Peyer's patch (tissue), 4 donors: ENCODE measurements around the gene RASL10B. TPM values are rescaled to one million over a fixed set of nuclear protein-coding genes. Genes with fewer than 3 reads are reported as not detected.
"Not testable (repeated sequence)": the region's sequence is repeated elsewhere in the genome, so short reads cannot be mapped to it uniquely, and the experiment has no call there.

Experiments
- DNase-seq, 3 donors: peaks; one replicate each; pipeline ENCODE4 v3.0.0-alpha.2; 2017 to 2019
- H3K27ac ChIP-seq, 4 donors: fragments of 200-600 bp; sonication (generic); one replicate each; pipeline ENCODE4 v1.5.1; 2016 to 2019
- H3K27me3 ChIP-seq, 2 donors: fragments of 200-600 bp; sonication (generic); one replicate each; pipeline ENCODE4 v1.5.1; 2019
- H3K36me3 ChIP-seq, 3 donors: fragments of 200-600 bp; sonication (generic); one replicate each; pipeline ENCODE4 v1.5.1; 2016 to 2019
- H3K4me1 ChIP-seq, 4 donors: fragments of 200-600 bp; sonication (generic); one replicate each; pipeline ENCODE4 v1.5.1; 2016 to 2019
- H3K4me3 ChIP-seq, 4 donors: fragments of 200-600 bp; sonication (generic); 1 replicate in 3 of 4; 2 replicates in 1 of 4; pipeline ENCODE4 v1.5.1; 2016 to 2019; ENCODE audit warnings: mild to moderate bottlenecking in 1 of 4
- H3K9me3 ChIP-seq, 4 donors: fragments of 200-600 bp; sonication (generic); one replicate each; pipeline ENCODE4 v1.5.1; 2016 to 2019; ENCODE audit warnings: mild to moderate bottlenecking in 1 of 4
- CTCF ChIP-seq, 6 experiments: fragments of 450-650 bp in 4 of 6; fragments of 200-600 bp in 2 of 6; sonication (generic) in 1 of 6; IDR thresholded peaks; one replicate each; pipeline ENCODE4 v1.5.1; 2017 to 2019; ENCODE audit warnings: antibody characterized with exemption in 6 of 6, mild to moderate bottlenecking in 3 of 6, moderate library complexity in 1 of 6
- POLR2A ChIP-seq, 2 donors: fragments of 450-650 bp; IDR thresholded peaks; one replicate each; pipeline ENCODE4 v1.5.1; 2017; ENCODE audit warnings: antibody characterized with exemption in 2 of 2, mild to moderate bottlenecking in 2 of 2, moderate library complexity in 2 of 2
- total RNA-seq, 4 donors: library from RNA; depleted of rRNA; stranded (reverse); fragments of >200 nt; gene quantifications; one replicate each; pipeline ENCODE4 v1.1.0, GENCODE V29; 2016

The RASL10B gene
- total RNA-seq, 4 donors from 2014 or later: 1.1 TPM; not detected in 2

DNA sequence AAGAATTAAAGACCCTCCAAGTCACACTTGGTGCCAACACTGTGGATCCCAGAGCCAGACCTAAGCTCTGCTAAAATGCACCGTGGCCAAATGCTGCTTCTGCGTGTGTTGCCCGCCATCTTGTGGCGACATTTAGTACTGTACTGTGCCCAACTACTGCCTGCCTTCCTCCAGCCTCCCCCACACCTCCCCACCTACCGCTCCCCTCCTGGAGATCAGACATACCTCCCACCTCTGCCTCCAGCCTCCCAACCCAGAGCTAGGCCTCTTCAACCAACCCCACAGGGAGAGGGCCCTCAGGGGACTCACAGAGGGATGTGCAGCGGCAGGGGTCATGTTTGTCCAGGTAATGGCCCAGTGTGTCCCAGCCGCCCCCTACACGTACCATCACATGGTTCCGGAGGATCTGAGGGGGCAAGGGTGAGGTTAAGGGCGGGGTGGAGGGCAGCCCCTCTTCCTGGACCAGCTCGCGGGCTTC lies 16.1 kb downstream of the RASL10B start:
- H3K9me3 ChIP-seq: no peaks in the 10 kb centered on the region
- DNase-seq: peak; percentile 76 to 91 (median 79)
- peaks cover 0 to 20% (median 2%) of the 10 kb centered on the region in 4 donors for H3K4me1 ChIP-seq
- H3K27ac ChIP-seq: no peak overlapping the region
- H3K4me3 ChIP-seq: no peak overlapping the region
- H3K36me3 ChIP-seq: no peaks in the 10 kb centered on the region
- TF ChIP-seq POLR2A (IDR thresholded peaks at IDR 0.05) (no peak), CTCF (IDR thresholded peaks at IDR 0.05) (peak; percentile 74 to 93 (median 90))
- H3K27me3 ChIP-seq: peaks cover 0 to 4% of the 10 kb centered on the region in 2 donors

DNA sequence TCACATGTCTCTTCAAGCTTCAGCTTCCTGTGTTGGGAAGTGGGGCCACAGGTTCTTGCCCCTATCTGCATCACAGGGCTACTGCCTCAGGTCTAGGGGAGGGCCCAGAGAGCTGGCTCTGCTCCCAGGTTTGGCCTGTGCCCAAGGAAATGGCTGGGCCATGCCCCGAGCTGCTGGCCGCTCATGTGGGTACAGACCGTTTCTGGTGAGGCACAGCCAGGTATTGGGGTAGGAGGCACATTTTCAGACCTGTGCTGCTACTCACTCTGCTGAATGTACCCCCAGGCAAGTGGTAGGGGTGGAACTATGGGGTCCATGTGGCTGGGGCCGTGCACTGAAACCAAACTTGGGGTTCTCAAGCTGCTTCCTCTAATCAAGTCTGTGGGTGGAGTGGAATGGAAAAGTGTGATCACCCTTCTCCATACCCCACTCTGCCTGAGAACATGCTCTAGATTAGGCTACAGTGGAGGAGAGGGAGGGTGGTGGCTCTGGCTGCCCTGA lies 17.0 kb downstream of the RASL10B start:
- DNase-seq: no peak
- Histone ChIP-seq H3K4me1 (peaks cover 0 to 20% (median 2%) of the 10 kb centered on the region in 4 donors), H3K36me3 (no peaks in the 10 kb centered on the region), H3K27me3 (peaks cover 0 to 4% of the 10 kb centered on the region in 2 donors), H3K27ac (no peak overlapping the region), H3K9me3 (no peaks in the 10 kb centered on the region), H3K4me3 (no peak overlapping the region)
- no peak for TF ChIP-seq CTCF (IDR thresholded peaks at IDR 0.05)
- no peak for TF ChIP-seq POLR2A (IDR thresholded peaks at IDR 0.05)

DNA sequence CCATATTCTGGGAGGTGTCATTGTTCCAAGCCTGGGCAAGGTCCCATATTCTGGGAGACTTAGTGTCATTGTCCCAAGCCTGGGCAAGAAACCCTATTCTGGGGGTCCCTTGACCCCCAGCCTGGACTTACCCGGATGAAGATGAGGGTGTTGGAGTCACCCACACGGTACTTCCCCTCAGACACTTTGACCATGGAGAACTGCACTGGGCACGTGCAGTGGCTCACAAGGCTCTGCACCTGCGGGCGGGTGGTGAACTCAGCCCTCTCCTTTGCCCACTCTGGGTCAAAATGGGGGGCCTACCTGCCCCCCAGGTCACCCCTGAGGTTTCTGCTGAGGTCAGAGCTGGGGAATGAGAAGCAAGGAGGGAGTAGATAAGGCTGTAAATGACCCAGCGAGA lies 17.5 kb downstream of the RASL10B start:
- TF ChIP-seq POLR2A (IDR thresholded peaks at IDR 0.05) (no peak), CTCF (IDR thresholded peaks at IDR 0.05) (no peak)

DNA sequence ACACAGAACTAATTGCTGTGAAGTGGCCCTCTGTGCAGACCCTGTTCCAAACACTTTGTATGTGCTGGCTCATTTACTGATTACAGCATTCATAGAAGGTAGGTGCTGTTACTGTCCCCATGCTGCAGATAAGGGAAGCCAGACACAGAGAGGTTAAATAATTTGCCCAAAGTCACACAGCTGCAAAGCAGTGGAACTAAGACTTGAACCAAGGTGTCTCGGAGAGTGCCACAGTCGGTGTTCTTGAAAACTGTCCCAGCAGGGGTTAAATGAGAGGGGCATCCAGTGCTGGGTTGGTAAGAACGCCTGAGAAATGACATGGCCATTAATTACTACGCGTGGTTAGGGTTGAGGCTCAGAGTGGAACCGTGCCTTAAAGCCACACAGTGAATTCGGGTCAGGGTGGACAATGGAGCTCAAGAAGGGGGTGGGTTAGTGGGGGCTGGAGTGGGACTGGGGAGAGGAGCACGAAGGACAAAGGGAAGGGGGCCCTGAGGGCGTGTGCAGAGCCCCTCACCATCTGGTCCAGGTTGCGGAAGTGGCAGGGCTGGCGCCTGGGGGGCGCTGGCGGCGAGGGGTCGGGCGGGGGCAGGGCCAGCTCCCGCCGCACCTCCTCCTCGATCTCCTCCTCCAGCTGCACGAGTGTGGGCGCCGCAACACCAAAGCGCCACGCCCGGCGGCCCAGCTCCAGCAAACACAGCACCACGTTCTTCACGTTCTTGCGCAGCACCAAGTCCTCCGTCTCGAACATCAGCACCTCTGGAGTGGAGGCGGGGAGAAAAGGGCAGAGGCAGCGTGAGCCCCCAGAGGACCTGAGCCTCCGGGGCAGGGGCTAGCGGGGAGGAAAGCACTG lies 18.3 kb downstream of the RASL10B start:
- no peak for DNase-seq
- H3K4me3 ChIP-seq: peak overlapping the region in 1 of 4 donors; percentile 5
- peaks cover 0 to 4% of the 10 kb centered on the region in 2 donors for H3K27me3 ChIP-seq
- TF ChIP-seq CTCF (IDR thresholded peaks at IDR 0.05) (no peak), POLR2A (IDR thresholded peaks at IDR 0.05) (no peak)
- H3K4me1 ChIP-seq: peaks cover 0 to 20% (median 2%) of the 10 kb centered on the region in 4 donors
- no peaks in the 10 kb centered on the region for H3K9me3 ChIP-seq
- H3K27ac ChIP-seq: no peak overlapping the region
- no peaks in the 10 kb centered on the region for H3K36me3 ChIP-seq

More for the DNA sequence above, 17.5 kb downstream of the RASL10B start:
- Histone ChIP-seq H3K27me3 (peaks cover 0 to 4% of the 10 kb centered on the region in 2 donors), H3K27ac (no peak overlapping the region), H3K36me3 (no peaks in the 10 kb centered on the region), H3K4me1 (peaks cover 0 to 20% (median 2%) of the 10 kb centered on the region in 4 donors), H3K9me3 (no peaks in the 10 kb centered on the region), H3K4me3 (no peak overlapping the region)
- no peak for DNase-seq

- TF ChIP-seq POLR2A (IDR thresholded peaks at IDR 0.05): no peak
- no peak for TF ChIP-seq CTCF (IDR thresholded peaks at IDR 0.05)
- no peak overlapping the region for H3K4me3 ChIP-seq
- no peak for DNase-seq
- H3K36me3 ChIP-seq: no peaks in the 10 kb centered on the region
- H3K4me1 ChIP-seq: peaks cover 0 to 20% (median 2%) of the 10 kb centered on the region in 4 donors
- H3K27ac ChIP-seq: no peak overlapping the region
- no peaks in the 10 kb centered on the region for H3K9me3 ChIP-seq
- H3K27me3 ChIP-seq: peaks cover 0 to 4% of the 10 kb centered on the region in 2 donors
These were observed 19.3 kb downstream of the RASL10B start for GRCh38 chr17:35750526-35751395.

GRCh38 chr17:35751541-35751940 lies 20.1 kb downstream of the RASL10B start:
- H3K4me1 ChIP-seq: peaks cover 0 to 20% (median 2%) of the 10 kb centered on the region in 4 donors
- H3K27ac ChIP-seq, H3K36me3 ChIP-seq, DNase-seq, H3K4me3 ChIP-seq, H3K9me3 ChIP-seq, H3K27me3 ChIP-seq: not testable (repeated sequence)
